GM12892 (cell line): ENCODE data around the gene BRSK2.

Experiments
- POLR2AphosphoS5 ChIP-seq: IDR thresholded peaks from 2 replicates; pipeline ENCODE4 v1.6.1; 2011; ENCODE audit warnings: low read depth, low read length, control low read depth
- TAF1 ChIP-seq: IDR thresholded peaks from 2 replicates; pipeline ENCODE4 v1.6.1; 2011; ENCODE audit warnings: low read depth, mild to moderate bottlenecking, control low read depth, low read length, borderline replicate concordance

DNA sequence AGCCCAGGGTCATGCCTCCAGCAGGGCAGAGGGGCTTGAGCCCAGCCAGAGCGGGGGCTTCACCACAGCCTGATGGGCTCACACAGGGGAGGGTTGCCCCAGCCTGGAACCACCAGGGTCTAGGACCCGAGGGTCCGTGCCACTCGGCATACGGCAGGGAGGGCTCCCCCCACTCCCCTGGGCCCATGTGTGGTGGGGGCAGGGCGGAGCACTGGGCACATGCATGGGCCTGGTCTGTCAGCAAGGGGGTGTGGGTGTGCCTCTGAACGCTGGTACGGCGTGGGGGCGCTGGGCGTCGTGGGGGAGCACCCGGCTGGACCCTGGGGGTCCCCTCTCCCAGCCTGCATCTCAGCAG, 67.6 kb downstream of the BRSK2 start:
- no peak for TF ChIP-seq POLR2AphosphoS5
- no peak for TF ChIP-seq TAF1
